GM18951 (cell line): ENCODE data around the gene TANC2.

Source experiments
- POLR2A ChIP-seq: IDR thresholded peaks from 4 replicates; pipeline ENCODE4 v1.6.1; 2011; ENCODE audit warnings: mild to moderate bottlenecking; ENCODE audit not compliant: insufficient read length, insufficient read depth; ENCODE audit errors: extremely low read depth
- in situ Hi-C: fragments of 300-500 bp; cut with MboI; formaldehyde crosslinking; loops from one replicate; pipeline ENCODE4 v1.12.0; 2022; ENCODE audit warnings: low sequenced_read_pairs, mixed read lengths, inconsistent platforms; ENCODE audit not compliant: unreplicated experiment

The TANC2 gene

DNA sequence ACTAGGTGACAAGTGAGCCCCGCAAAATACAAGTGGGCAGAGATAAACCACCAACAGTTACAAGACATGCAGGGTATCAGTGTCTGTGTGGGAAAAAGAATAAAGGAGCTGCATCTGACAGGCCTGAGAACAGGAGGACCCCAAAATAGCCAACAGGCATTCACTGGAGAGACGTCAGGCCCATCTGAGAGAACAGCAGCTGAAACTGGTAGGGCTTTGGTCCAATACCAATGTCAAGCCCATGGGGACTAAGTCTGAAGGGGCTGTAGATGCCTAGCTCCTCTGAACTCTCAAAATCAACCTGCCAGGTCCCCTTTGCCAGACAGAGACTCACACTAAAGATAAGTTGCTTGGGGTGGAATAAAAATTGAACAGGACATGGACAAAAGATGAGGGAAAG, 30.5 kb upstream of the TANC2 start:
- TF ChIP-seq POLR2A = no peak
- in situ Hi-C loops = no loop called here

DNA sequence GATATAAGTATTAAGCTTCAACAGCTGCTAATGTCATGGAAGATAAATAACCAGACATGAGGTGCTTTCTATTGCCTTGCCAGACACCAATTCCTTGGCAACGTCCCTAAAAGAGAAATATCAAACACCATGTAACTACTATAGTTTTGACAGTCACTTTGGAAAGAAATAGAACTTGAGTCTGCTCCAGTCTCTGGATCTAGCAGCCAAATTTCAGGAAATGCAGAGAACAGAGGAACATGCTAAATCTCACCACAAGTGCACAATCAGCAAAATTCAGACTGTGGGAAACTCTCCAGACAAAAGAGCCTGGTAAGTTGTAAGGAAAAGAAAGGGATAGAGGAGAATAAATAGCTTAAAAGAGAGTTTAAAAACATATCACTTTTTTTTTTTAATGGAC, 28.4 kb upstream of the TANC2 start:
- TF ChIP-seq POLR2A = no peak
- in situ Hi-C loops = no loop called here

DNA sequence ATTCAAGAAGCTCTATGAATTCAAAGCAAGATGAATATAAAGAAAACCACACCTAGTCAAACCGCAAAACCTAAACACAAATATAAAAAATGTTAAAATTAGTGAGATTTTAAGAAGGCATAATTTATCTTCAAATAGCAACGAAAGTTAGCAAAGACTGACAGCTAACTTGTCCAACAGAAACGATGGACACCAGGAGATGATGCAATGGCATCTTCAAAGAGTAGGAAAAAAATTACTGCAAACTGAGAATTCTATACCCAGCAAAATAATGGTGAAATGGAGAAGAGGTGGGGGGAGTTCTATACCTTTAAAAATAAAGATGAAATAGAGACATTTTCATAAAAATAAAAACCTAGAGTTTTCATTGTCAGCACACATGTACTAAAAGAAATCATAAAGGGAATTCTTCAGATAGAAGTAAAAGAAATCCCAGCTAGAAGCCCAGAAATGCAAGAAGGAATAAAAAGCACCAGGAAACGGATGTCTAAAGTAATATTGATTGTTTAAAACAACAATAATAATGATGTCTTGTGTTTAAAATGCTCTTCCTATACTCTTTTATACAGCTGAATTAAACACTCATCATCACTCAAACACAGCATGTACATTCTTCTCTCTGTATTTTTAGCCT, 24.6 kb upstream of the TANC2 start:
- in situ Hi-C loops = no loop called here
- no peak for TF ChIP-seq POLR2A

DNA sequence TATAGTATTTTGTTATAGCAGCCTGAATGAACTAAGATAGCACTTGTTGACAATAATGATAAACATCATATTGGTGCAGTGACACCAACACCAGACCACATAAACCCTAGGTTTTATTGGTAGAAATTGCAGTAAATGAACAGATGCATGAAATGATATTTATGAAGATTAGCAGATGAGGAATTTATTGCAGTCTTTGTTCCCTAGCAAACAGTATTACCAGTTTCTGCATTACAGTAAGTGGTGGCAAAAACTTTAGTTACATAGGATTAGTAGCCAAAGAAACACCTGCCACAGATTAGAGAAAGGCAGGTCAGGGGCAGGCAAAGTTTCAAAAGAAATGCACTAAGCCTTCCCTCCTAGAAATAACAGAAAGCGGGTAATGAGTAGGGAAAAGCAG, 17.7 kb upstream of the TANC2 start:
- in situ Hi-C loops = no loop called here

GRCh38 chr17:62949036-62949435, 17.0 kb upstream of the TANC2 start:
- no peak for TF ChIP-seq POLR2A
- in situ Hi-C loops = no loop called here

More for the DNA sequence above, 17.7 kb upstream of the TANC2 start:
- TF ChIP-seq POLR2A = no peak

DNA sequence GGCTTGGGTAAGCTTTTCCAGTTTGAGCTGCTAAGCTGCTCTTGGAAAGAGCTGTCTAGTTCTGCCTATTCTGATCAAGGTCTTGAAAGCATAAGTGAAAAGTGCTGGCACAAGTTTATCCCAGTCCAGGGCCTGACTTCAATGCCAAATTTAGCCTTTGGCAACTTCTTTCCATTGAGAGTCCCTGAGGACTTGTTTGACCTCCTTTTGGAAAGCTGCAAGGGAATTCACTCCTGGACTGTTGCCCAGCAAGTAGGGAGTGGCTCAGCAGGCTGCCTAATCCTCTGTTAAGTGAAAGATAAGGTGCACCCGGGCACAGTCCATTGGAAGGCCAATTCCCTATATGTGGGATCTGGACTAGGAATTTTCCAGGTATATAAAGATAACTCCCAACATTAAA, 16.0 kb upstream of the TANC2 start:
- no peak for TF ChIP-seq POLR2A
- in situ Hi-C loops = no loop called here

DNA sequence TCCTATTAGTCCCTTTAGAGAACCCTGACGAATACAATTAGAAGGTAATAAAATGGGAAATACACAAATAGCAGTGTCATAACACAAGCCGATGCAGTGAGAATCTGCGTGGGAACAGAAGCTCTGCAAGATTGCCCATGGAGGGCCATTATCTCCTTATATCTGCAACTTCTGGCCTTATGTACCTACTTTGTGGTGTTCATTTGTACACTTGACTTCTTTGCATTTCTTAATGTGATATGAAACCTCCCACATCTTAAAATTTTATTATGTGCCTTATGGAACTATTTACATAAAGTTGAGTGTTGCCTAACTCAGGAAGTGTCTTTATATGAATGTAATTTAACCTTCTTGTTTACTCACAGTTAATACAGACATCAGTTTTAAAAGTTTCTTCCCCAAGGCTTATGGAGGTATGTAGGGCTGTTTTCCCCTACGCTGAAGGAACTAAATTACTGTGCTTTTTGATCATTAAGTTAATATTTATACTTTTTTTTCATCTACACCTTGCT, 10.1 kb upstream of the TANC2 start:
- in situ Hi-C loops = no loop called here
- no peak for TF ChIP-seq POLR2A

DNA sequence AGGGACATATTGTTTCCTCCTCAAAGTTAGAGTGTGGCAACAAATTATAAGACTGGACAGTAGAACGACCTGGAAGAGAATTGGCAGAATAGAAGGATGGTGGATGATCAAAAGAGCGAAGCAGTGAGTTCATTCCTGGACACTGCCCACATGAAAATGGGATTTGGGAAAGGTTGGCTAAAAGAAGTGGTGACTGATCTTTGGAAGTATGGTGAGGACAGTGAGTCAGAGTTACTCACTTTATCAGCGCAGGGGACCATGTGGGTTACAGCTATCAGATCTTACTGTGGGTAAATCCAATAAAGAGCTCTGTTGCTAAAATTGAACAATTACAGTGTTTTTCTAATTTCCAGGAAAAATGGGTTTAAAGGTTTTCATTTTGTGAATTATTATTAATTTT, 2.7 kb upstream of the TANC2 start:
- in situ Hi-C loops = loop anchor here (10.0 kb wide), 1 partner anchor 258 kb away; no protein-coding TSS in a partner anchor
- TF ChIP-seq POLR2A = no peak

DNA sequence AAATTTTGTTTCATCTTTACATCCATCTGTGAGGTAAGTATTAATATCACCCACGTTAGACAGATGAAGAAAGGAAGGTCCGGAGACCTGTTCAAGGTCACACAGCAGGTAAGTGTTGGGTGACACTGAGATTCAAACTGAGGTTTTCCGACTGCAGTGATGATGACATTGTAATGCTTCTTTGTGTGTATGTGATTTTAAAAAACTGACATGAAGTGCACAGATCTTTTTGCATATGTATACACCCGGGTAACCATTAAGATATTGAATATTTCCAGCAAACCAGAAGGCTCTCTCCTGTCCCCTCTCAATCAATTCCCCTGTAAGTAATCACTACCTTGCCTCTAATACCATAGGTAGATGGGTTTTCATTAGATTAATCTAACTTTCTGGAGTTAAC, 1.5 kb upstream of the TANC2 start:
- in situ Hi-C loops = loop anchor here (10.0 kb wide), 1 partner anchor 260 kb away; no protein-coding TSS in a partner anchor
- TF ChIP-seq POLR2A = no peak

- TF ChIP-seq POLR2A = no peak
- in situ Hi-C loops = loop anchor here (10.0 kb wide), 1 partner anchor 260 kb away; no protein-coding TSS in a partner anchor
These were observed 805 bp upstream of the TANC2 start for GRCh38 chr17:62965174-62965685.

GRCh38 chr17:62966426-62967204, 580 bp downstream of the TANC2 start:
- in situ Hi-C loops = loop anchor here (10.0 kb wide), 1 partner anchor 262 kb away; no protein-coding TSS in a partner anchor
- no peak for TF ChIP-seq POLR2A

- in situ Hi-C loops = loop anchor here (10.0 kb wide), 1 partner anchor 262 kb away; no protein-coding TSS in a partner anchor
- TF ChIP-seq POLR2A = no peak
These were observed 1.1 kb downstream of the TANC2 start for GRCh38 chr17:62967205-62967529.

GRCh38 chr17:62968445-62968923, 2.4 kb downstream of the TANC2 start:
- TF ChIP-seq POLR2A = no peak
- in situ Hi-C loops = loop anchor here (10.0 kb wide), 1 partner anchor 264 kb away; no protein-coding TSS in a partner anchor
